Ishikawa (cell line): ENCODE measurements around the gene SH3TC2.

Experiments used
- CEBPB ChIP-seq: IDR thresholded peaks from 2 replicates; pipeline ENCODE4 v1.6.1; 2012
- CREB1 ChIP-seq: IDR thresholded peaks from 2 replicates; pipeline ENCODE4 v1.6.1; 2012; ENCODE audit warnings: low read depth
- EGR1 ChIP-seq: IDR thresholded peaks from 2 replicates; pipeline ENCODE4 v1.6.1; 2012
- EP300 ChIP-seq: IDR thresholded peaks from 2 replicates; pipeline ENCODE4 v1.6.1; 2012; ENCODE audit warnings: borderline replicate concordance
- FOXM1 ChIP-seq: IDR thresholded peaks from 2 replicates; pipeline ENCODE4 v1.6.1; 2012; ENCODE audit warnings: low read depth, borderline replicate concordance
- NFIC ChIP-seq: IDR thresholded peaks from 2 replicates; pipeline ENCODE4 v1.6.1; 2012
- RAD21 ChIP-seq: IDR thresholded peaks from 2 replicates; pipeline ENCODE4 v1.6.1; 2012; ENCODE audit warnings: low read depth
- TAF1 ChIP-seq: IDR thresholded peaks from 2 replicates; pipeline ENCODE4 v1.6.1; 2012; ENCODE audit warnings: low read depth, mild to moderate bottlenecking
- TCF12 ChIP-seq: IDR thresholded peaks from 2 replicates; pipeline ENCODE4 v1.6.1; 2012; ENCODE audit warnings: low read depth
- TEAD4 ChIP-seq: IDR thresholded peaks from 2 replicates; pipeline ENCODE4 v1.6.1; 2012
- YY1 ChIP-seq: IDR thresholded peaks from 2 replicates; pipeline ENCODE4 v1.6.1; 2012; ENCODE audit warnings: low read depth
- TF ChIP-seq, protein P1 (sequence below): IDR thresholded peaks from 2 replicates; pipeline ENCODE4 v1.6.1; 2012
- TF ChIP-seq, protein P2 (sequence below): IDR thresholded peaks from 2 replicates; pipeline ENCODE4 v1.6.1; 2012; ENCODE audit warnings: low read depth, mild to moderate bottlenecking
- TF ChIP-seq, protein P3 (sequence below): IDR thresholded peaks from 2 replicates; pipeline ENCODE4 v1.6.1; 2012

DNA sequence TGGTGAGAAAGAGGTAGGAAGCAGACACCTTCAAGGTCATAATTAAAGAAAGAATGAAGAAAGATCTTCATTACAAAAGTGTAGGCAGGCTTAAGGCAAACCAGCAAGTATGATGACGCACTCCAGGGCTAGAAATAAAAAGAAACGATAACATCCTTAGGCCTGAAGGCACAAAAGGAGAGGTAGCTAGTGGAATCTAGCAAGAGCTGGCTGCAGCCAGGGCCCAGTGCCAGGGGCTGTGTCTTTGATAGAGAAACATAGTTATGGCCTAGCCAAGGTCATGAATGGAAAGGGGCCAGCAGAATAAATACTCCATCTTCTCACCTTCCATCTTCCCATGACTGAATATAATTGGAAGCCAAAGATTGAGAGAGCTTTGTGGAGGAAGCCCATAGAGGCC lies 6.8 kb upstream of the SH3TC2 start:
- TF ChIP-seq FOXM1 = no peak
- no peak for TF ChIP-seq EP300
- no peak for TF ChIP-seq TAF1
- TF ChIP-seq YY1 = no peak
- TF ChIP-seq, protein P1, sequence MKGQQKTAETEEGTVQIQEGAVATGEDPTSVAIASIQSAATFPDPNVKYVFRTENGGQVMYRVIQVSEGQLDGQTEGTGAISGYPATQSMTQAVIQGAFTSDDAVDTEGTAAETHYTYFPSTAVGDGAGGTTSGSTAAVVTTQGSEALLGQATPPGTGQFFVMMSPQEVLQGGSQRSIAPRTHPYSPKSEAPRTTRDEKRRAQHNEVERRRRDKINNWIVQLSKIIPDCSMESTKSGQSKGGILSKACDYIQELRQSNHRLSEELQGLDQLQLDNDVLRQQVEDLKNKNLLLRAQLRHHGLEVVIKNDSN = no peak
- no peak for TF ChIP-seq RAD21
- TF ChIP-seq, protein P2, sequence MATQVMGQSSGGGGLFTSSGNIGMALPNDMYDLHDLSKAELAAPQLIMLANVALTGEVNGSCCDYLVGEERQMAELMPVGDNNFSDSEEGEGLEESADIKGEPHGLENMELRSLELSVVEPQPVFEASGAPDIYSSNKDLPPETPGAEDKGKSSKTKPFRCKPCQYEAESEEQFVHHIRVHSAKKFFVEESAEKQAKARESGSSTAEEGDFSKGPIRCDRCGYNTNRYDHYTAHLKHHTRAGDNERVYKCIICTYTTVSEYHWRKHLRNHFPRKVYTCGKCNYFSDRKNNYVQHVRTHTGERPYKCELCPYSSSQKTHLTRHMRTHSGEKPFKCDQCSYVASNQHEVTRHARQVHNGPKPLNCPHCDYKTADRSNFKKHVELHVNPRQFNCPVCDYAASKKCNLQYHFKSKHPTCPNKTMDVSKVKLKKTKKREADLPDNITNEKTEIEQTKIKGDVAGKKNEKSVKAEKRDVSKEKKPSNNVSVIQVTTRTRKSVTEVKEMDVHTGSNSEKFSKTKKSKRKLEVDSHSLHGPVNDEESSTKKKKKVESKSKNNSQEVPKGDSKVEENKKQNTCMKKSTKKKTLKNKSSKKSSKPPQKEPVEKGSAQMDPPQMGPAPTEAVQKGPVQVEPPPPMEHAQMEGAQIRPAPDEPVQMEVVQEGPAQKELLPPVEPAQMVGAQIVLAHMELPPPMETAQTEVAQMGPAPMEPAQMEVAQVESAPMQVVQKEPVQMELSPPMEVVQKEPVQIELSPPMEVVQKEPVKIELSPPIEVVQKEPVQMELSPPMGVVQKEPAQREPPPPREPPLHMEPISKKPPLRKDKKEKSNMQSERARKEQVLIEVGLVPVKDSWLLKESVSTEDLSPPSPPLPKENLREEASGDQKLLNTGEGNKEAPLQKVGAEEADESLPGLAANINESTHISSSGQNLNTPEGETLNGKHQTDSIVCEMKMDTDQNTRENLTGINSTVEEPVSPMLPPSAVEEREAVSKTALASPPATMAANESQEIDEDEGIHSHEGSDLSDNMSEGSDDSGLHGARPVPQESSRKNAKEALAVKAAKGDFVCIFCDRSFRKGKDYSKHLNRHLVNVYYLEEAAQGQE = no peak
- TF ChIP-seq, protein P3, sequence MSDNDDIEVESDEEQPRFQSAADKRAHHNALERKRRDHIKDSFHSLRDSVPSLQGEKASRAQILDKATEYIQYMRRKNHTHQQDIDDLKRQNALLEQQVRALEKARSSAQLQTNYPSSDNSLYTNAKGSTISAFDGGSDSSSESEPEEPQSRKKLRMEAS = no peak
- TF ChIP-seq NFIC = no peak
- no peak for TF ChIP-seq CEBPB
- TF ChIP-seq TEAD4 = no peak
- TF ChIP-seq CREB1 = no peak
- no peak for TF ChIP-seq TCF12
- no peak for TF ChIP-seq EGR1
